DMS 273 (cell line): ENCODE measurements around the gene CXCL16.
"Not testable (repeated sequence)": the region's sequence is repeated elsewhere in the genome, so short reads cannot be mapped to it uniquely, and the experiment has no call there.

ENCODE experiments used
- DNase-seq: peaks from one replicate; lab custom pipeline; 2025; ENCODE audit not compliant: unreplicated experiment; lab: John Stamatoyannopoulos, UW

CXCL16 gene

GRCh38 chr17:4701116-4701515 is 38.6 kb downstream of the CXCL16 start:
- no peak for DNase-seq

- not testable (repeated sequence) for DNase-seq
Observed at GRCh38 chr17:4699401-4700056, 40.2 kb downstream of the CXCL16 start.

DNA sequence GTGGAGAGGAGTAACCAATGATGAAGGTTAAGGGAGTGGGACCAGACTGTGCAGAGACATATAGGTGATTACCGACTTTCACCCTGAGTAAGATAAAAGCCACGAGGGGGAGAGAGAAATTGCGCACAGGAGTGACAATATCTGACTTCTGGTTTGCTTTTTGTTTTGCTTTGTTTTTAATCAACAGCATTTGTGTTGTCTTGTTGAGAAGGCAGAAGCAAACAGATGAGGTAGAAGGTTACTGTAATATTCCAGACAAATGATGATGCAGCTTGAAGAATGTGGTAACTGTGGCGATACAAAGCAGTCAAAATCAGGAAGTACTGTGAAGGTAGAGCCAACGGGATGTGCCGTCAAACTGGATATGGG is 43.3 kb downstream of the CXCL16 start:
- no peak for DNase-seq

DNA sequence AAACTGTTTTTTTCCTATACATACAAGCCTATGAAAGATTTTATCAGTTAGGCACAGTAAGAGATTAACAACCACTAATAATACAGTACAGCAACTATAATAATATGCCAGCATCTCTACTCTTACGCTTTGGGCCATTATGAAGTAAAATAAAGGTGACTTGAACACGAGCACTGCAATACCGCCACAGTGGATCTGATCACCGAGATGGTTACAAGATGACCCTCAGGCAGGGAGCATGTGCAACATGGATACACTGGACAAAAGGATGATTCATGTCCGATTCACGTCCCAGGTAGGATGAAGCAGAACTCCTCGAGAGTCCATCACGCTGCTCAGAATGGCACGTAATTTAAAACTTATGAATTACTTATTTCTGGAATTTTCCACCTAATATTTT is 46.3 kb downstream of the CXCL16 start:
- no peak for DNase-seq

DNA sequence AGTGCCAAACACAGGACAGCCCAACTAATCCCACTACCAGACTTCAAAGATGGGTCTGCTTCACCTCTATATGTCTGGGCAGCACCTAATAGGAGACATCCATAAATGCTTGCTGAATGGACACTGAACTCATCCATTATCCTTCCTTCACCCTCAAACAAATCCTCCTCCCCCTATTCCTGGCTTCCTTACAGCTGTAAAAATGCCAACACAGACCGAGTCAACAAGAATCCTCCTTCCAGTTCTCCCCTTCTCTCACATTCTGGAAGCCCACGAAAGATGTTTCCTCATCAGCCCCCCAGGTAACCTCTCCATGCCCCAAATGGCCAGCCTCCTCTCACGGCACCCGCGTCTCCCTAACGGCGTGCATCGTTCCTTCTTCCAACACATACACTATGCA is 48.0 kb downstream of the CXCL16 start:
- no peak for DNase-seq

DNA sequence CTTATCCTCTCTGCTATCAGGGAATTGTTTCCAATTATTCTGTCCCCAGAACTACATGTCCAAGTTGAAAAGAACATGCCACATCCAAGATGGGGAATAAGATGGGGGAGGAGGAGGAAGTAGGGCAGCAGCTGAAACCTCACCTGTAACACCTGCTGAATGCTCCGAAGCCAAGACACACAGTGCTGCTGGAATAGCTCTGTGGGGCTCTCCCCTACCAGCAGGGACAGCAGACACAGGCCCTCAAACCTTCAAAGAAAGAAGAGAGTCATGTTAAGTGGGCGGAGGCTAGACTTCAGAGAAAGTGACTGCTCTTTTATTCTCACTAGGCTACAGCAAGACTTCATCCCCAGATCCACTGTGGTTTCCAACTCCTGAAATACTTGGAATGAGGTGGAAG is 49.0 kb downstream of the CXCL16 start:
- DNase-seq, result no peak

- not testable (repeated sequence) for DNase-seq
Observed at GRCh38 chr17:4689872-4690271, 49.9 kb downstream of the CXCL16 start.

- not testable (repeated sequence) for DNase-seq
Observed at GRCh38 chr17:4683739-4684138, 56.0 kb downstream of the CXCL16 start.
